ENCODE measurements around the gene AOC2.

AOC2 gene

DNA sequence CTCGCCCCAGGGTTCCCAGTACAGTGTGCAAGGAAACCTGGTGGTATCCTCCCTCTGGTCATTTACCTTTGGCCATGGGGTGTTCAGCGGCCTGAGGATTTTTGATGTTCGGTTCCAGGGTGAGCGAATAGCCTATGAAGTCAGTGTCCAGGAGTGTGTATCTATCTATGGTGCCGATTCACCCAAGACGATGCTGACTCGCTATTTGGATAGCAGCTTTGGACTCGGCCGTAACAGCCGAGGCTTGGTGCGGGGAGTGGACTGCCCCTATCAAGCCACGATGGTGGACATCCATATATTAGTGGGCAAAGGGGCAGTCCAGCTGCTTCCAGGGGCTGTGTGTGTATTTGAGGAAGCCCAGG is 1.2 kb downstream of the AOC2 start:
- no peak overlapping the region for H3K4me2 ChIP-seq (ENCODE audit: low read length)
- no peak overlapping the region for H3K27ac ChIP-seq (ENCODE audit: low read depth, low read length)
- no peak overlapping the region for H3K23ac ChIP-seq (ENCODE audit: low read length)
- peaks cover 21% of the 10 kb centered on the region for H3K36me3 ChIP-seq (ENCODE audit: control insufficient read depth, insufficient read depth, low read length)
- no peak overlapping the region for H3K4me3 ChIP-seq (ENCODE audit: low read length)
- H3K18ac ChIP-seq (ENCODE audit: low read length) = no peak overlapping the region
- no peaks in the 10 kb centered on the region for H3K4me1 ChIP-seq (ENCODE audit: control insufficient read depth, low read depth, low read length)
- H4K8ac ChIP-seq (ENCODE audit: low read depth, low read length) = no peak overlapping the region
- no peak overlapping the region for H2BK15ac ChIP-seq (replicated peaks; ENCODE audit: low read depth)
- no peak overlapping the region for H3K56ac ChIP-seq (ENCODE audit: low read length)
- DNase-seq = no peak
- no peak overlapping the region for H2BK5ac ChIP-seq (ENCODE audit: low read length)
- H2BK120ac ChIP-seq (ENCODE audit: low read depth, low read length) = no peak overlapping the region
- peaks cover 2% of the 10 kb centered on the region for H3K79me1 ChIP-seq (ENCODE audit: low read length)
- H3K79me2 ChIP-seq (ENCODE audit: control insufficient read depth, insufficient read depth, low read length) = no peaks in the 10 kb centered on the region
- H3K27me3 ChIP-seq (ENCODE audit: insufficient read depth, low read length, poor library complexity) = no peaks in the 10 kb centered on the region
- H4K5ac ChIP-seq (ENCODE audit: low read length) = no peak overlapping the region
- no peak overlapping the region for H2AK5ac ChIP-seq (ENCODE audit: low read length)
- no peak overlapping the region for H3K9ac ChIP-seq (ENCODE audit: low read length)
- no CpG with 5 or more reads among the region's 12 CpGs for WGBS (ENCODE audit: extremely low coverage, insufficient coverage, low lambda C conversion rate)
- H3K4ac ChIP-seq (ENCODE audit: low read depth, low read length) = no peak overlapping the region

DNA sequence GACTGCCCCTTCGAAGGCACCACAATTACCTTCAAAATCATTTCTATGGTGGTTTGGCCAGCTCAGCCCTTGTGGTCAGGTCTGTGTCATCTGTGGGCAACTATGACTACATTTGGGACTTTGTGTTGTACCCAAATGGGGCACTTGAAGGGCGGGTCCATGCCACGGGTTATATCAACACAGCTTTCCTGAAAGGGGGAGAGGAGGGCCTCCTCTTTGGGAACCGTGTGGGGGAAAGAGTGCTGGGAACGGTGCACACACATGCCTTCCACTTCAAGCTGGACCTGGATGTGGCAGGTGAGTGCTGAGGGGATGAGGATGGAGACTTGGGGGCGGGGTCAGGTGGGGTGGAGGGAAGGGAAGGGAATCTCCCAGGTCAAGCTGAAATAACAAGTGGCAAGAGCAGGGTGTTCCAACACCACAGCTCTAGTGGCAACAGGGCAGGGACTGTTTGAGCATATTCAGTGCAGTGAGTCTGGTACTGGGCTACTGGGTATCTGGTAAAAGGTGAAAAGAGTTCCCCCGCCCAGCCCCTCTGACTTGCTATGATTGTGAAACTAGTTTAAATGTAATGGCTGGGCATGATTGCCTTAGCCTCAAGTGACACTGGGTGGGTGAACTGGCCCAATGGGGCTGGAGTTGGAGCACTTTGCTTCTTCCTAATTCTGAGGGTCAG is 1.7 kb downstream of the AOC2 start:
- no peak overlapping the region for H3K27ac ChIP-seq (ENCODE audit: low read depth, low read length)
- H3K23ac ChIP-seq (ENCODE audit: low read length) = no peak overlapping the region
- peaks cover 2% of the 10 kb centered on the region for H3K79me1 ChIP-seq (ENCODE audit: low read length)
- H4K5ac ChIP-seq (ENCODE audit: low read length) = no peak overlapping the region
- no peak overlapping the region for H2BK5ac ChIP-seq (ENCODE audit: low read length)
- no peak overlapping the region for H3K56ac ChIP-seq (ENCODE audit: low read length)
- no peak overlapping the region for H4K8ac ChIP-seq (ENCODE audit: low read depth, low read length)
- H3K79me2 ChIP-seq (ENCODE audit: control insufficient read depth, insufficient read depth, low read length) = no peaks in the 10 kb centered on the region
- no peaks in the 10 kb centered on the region for H3K4me1 ChIP-seq (ENCODE audit: control insufficient read depth, low read depth, low read length)
- no peak overlapping the region for H3K9ac ChIP-seq (ENCODE audit: low read length)
- no peak overlapping the region for H3K4ac ChIP-seq (ENCODE audit: low read depth, low read length)
- no peaks in the 10 kb centered on the region for H3K27me3 ChIP-seq (ENCODE audit: insufficient read depth, low read length, poor library complexity)
- H3K18ac ChIP-seq (ENCODE audit: low read length) = no peak overlapping the region
- H3K4me3 ChIP-seq (ENCODE audit: low read length) = no peak overlapping the region
- WGBS (ENCODE audit: extremely low coverage, insufficient coverage, low lambda C conversion rate) = no CpG with 5 or more reads among the region's 7 CpGs
- H3K4me2 ChIP-seq (ENCODE audit: low read length) = no peak overlapping the region
- no peak overlapping the region for H2BK120ac ChIP-seq (ENCODE audit: low read depth, low read length)
- H2BK15ac ChIP-seq (replicated peaks; ENCODE audit: low read depth) = no peak overlapping the region
- peaks cover 21% of the 10 kb centered on the region for H3K36me3 ChIP-seq (ENCODE audit: control insufficient read depth, insufficient read depth, low read length)
- DNase-seq = no peak
- H2AK5ac ChIP-seq (ENCODE audit: low read length) = no peak overlapping the region

DNA sequence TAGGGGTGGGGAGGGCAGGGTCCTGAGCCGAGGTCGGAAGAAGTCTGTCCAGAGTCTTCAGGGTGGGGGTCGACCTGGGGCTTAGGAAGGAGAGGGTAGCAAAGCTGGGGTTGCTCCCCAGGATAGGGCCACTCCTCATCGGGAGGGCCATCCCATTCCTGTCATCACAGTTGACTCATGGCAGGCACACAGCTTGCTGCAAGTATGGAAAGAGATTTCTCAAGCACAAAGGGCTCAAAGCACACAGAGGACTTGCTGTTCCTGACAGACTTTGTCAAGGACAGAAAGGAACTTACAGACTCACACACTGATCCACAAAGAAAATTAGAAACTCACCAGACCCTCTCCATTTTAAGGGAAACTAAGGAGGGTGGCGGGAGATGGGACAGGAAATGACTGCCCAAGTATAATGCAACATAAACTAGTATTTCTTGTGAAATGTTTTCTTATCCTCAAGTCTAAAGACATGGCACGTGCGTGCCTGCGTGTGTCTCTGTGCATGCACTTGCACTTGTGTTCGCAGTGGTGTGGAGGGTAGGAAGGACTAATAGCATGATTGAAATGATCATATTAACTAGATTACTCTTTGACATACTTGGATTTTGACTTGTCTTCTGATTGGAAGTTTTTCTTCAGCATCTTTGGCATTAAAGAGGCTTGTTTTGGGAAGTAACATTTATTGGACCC is 2.4 kb downstream of the AOC2 start:
- H3K79me1 ChIP-seq (ENCODE audit: low read length) = peaks cover 2% of the 10 kb centered on the region
- H2BK120ac ChIP-seq (ENCODE audit: low read depth, low read length) = no peak overlapping the region
- H3K9ac ChIP-seq (ENCODE audit: low read length) = no peak overlapping the region
- no CpG with 5 or more reads among the region's 9 CpGs for WGBS (ENCODE audit: extremely low coverage, insufficient coverage, low lambda C conversion rate)
- no peak overlapping the region for H3K27ac ChIP-seq (ENCODE audit: low read depth, low read length)
- H3K4me1 ChIP-seq (ENCODE audit: control insufficient read depth, low read depth, low read length) = no peaks in the 10 kb centered on the region
- H2AK5ac ChIP-seq (ENCODE audit: low read length) = no peak overlapping the region
- H3K4me3 ChIP-seq (ENCODE audit: low read length) = no peak overlapping the region
- H3K4ac ChIP-seq (ENCODE audit: low read depth, low read length) = no peak overlapping the region
- no peak overlapping the region for H4K5ac ChIP-seq (ENCODE audit: low read length)
- no peak overlapping the region for H2BK5ac ChIP-seq (ENCODE audit: low read length)
- H3K36me3 ChIP-seq (ENCODE audit: control insufficient read depth, insufficient read depth, low read length) = peaks cover 18% of the 10 kb centered on the region
- H3K23ac ChIP-seq (ENCODE audit: low read length) = no peak overlapping the region
- no peak overlapping the region for H2BK15ac ChIP-seq (replicated peaks; ENCODE audit: low read depth)
- no peak for DNase-seq
- H3K4me2 ChIP-seq (ENCODE audit: low read length) = no peak overlapping the region
- no peak overlapping the region for H4K8ac ChIP-seq (ENCODE audit: low read depth, low read length)
- no peaks in the 10 kb centered on the region for H3K27me3 ChIP-seq (ENCODE audit: insufficient read depth, low read length, poor library complexity)
- H3K56ac ChIP-seq (ENCODE audit: low read length) = no peak overlapping the region
- no peak overlapping the region for H3K18ac ChIP-seq (ENCODE audit: low read length)
- H3K79me2 ChIP-seq (ENCODE audit: control insufficient read depth, insufficient read depth, low read length) = no peaks in the 10 kb centered on the region

DNA sequence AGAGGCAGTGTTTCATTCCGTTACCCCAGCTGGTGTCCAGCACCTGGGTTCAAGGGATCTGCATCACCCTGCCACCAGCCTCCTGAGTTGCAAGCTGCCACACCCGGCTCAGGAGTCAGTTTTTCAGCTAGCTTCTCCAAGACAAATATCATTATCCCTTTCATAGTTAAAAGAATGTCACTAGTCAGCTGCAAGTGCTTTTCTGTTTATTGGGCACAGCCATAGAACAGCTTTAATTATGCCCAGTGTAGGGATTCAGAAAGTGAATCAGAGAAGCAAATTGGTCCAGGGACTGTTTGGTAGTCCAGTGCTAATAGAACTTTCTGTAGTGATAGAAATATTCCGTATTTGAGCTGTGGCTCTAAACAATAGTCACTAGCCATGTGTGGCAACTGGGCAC is 3.7 kb downstream of the AOC2 start:
- Histone ChIP-seq H3K4me1 (ENCODE audit: control insufficient read depth, low read depth, low read length) (no peaks in the 10 kb centered on the region), H2BK15ac (replicated peaks; ENCODE audit: low read depth) (no peak overlapping the region), H3K79me2 (ENCODE audit: control insufficient read depth, insufficient read depth, low read length) (no peaks in the 10 kb centered on the region), H3K36me3 (ENCODE audit: control insufficient read depth, insufficient read depth, low read length) (peaks cover 10% of the 10 kb centered on the region), H4K5ac (ENCODE audit: low read length) (no peak overlapping the region), H3K27ac (ENCODE audit: low read depth, low read length) (no peak overlapping the region), H3K4ac (ENCODE audit: low read depth, low read length) (no peak overlapping the region), H2BK5ac (ENCODE audit: low read length) (no peak overlapping the region), H4K8ac (ENCODE audit: low read depth, low read length) (no peak overlapping the region), H3K9ac (ENCODE audit: low read length) (no peak overlapping the region), H3K18ac (ENCODE audit: low read length) (no peak overlapping the region), H2BK120ac (ENCODE audit: low read depth, low read length) (no peak overlapping the region), H3K79me1 (ENCODE audit: low read length) (peaks cover 2% of the 10 kb centered on the region), H3K4me2 (ENCODE audit: low read length) (no peak overlapping the region), H3K23ac (ENCODE audit: low read length) (no peak overlapping the region), H3K27me3 (ENCODE audit: insufficient read depth, low read length, poor library complexity) (no peaks in the 10 kb centered on the region), H3K56ac (ENCODE audit: low read length) (no peak overlapping the region), H3K4me3 (ENCODE audit: low read length) (no peak overlapping the region), H2AK5ac (ENCODE audit: low read length) (no peak overlapping the region)
- DNase-seq = no peak
- WGBS (ENCODE audit: extremely low coverage, insufficient coverage, low lambda C conversion rate) = no CpG with 5 or more reads among the region's 3 CpGs

DNA sequence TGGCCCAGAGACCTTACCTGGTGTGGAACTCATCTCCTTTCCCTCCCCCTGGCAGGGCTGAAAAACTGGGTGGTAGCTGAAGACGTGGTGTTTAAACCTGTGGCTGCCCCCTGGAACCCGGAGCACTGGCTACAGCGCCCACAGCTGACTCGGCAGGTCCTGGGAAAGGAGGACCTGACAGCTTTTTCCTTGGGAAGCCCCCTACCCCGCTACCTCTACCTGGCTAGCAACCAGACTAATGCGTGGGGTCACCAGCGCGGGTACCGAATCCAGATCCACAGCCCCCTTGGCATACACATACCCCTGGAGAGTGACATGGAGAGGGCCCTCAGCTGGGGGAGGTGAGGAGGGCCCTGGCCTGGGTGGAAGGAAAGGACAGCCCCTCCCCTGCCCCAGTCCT is 4.7 kb downstream of the AOC2 start:
- Histone ChIP-seq H3K4me1 (ENCODE audit: control insufficient read depth, low read depth, low read length) (no peaks in the 10 kb centered on the region), H2AK5ac (ENCODE audit: low read length) (no peak overlapping the region), H4K8ac (ENCODE audit: low read depth, low read length) (no peak overlapping the region), H3K56ac (ENCODE audit: low read length) (no peak overlapping the region), H2BK120ac (ENCODE audit: low read depth, low read length) (no peak overlapping the region), H3K79me2 (ENCODE audit: control insufficient read depth, insufficient read depth, low read length) (no peaks in the 10 kb centered on the region), H3K79me1 (ENCODE audit: low read length) (no peaks in the 10 kb centered on the region), H3K4ac (ENCODE audit: low read depth, low read length) (no peak overlapping the region), H3K27me3 (ENCODE audit: insufficient read depth, low read length, poor library complexity) (no peaks in the 10 kb centered on the region), H2BK15ac (replicated peaks; ENCODE audit: low read depth) (no peak overlapping the region), H3K23ac (ENCODE audit: low read length) (no peak overlapping the region), H4K5ac (ENCODE audit: low read length) (no peak overlapping the region), H3K27ac (ENCODE audit: low read depth, low read length) (no peak overlapping the region), H3K36me3 (ENCODE audit: control insufficient read depth, insufficient read depth, low read length) (peaks cover 8% of the 10 kb centered on the region), H2BK5ac (ENCODE audit: low read length) (no peak overlapping the region), H3K4me3 (ENCODE audit: low read length) (no peak overlapping the region), H3K9ac (ENCODE audit: low read length) (no peak overlapping the region), H3K18ac (ENCODE audit: low read length) (no peak overlapping the region), H3K4me2 (ENCODE audit: low read length) (no peak overlapping the region)
- no CpG with 5 or more reads among the region's 9 CpGs for WGBS (ENCODE audit: extremely low coverage, insufficient coverage, low lambda C conversion rate)
- DNase-seq = no peak

Data from mesendoderm (in vitro differentiated cells).